Calu3 (cell line): ENCODE data around the gene MRPS10. TPM values are rescaled to one million over a fixed set of nuclear protein-coding genes. Genes with fewer than 3 reads are reported as not detected.
A peak's percentile ranks its signal among the peaks of the same experiment; 100 is the strongest.

Experiments
- BruUV-seq: library from RNA; stranded (reverse); fragments of 400-500 nt; replicated peaks from 2 replicates; lab custom pipeline; 2021; lab: Mats Ljungman, UMichigan
- CTCF ChIA-PET: fragments of 300-600 bp; sonication (Branson Sonifier 250); formaldehyde crosslinking; loops from one replicate; lab custom pipeline; 2022; ENCODE audit warnings: antibody characterized with exemption; lab: Charles Lee
- DNase-seq: peaks from one replicate; pipeline ENCODE4 v3.0.0; 2022
- H3K27ac Mint-ChIP-seq: one replicate; pipeline ENCODE4 v1.8.0; 2022; ENCODE audit warnings: mixed read lengths; ENCODE audit not compliant: unreplicated experiment
- H3K27me3 Mint-ChIP-seq: one replicate; pipeline ENCODE4 v1.8.0; 2022; ENCODE audit warnings: mixed read lengths; ENCODE audit not compliant: unreplicated experiment
- H3K36me3 Mint-ChIP-seq: one replicate; pipeline ENCODE4 v1.8.0; 2022; ENCODE audit warnings: mild to moderate bottlenecking, moderate library complexity, mixed read lengths; ENCODE audit not compliant: insufficient read depth, unreplicated experiment
- H3K4me1 Mint-ChIP-seq: one replicate; pipeline ENCODE4 v1.8.0; 2022; ENCODE audit warnings: mild to moderate bottlenecking, low read depth, mixed read lengths; ENCODE audit not compliant: unreplicated experiment
- H3K4me3 Mint-ChIP-seq: one replicate; pipeline ENCODE4 v1.8.0; 2022; ENCODE audit warnings: mild to moderate bottlenecking, low read depth, moderate library complexity, mixed read lengths; ENCODE audit not compliant: unreplicated experiment
- H3K9me3 Mint-ChIP-seq: one replicate; pipeline ENCODE4 v1.8.0; 2022; ENCODE audit warnings: low read depth, mixed read lengths; ENCODE audit not compliant: unreplicated experiment
- CTCF ChIP-seq: fragments of 200-600 bp; IDR thresholded peaks from one replicate; pipeline ENCODE4 v1.8.0; 2022; ENCODE audit warnings: antibody characterized with exemption; ENCODE audit not compliant: unreplicated experiment
- intact Hi-C: fragments of 100-400 bp; cut with micrococcal nuclease; formaldehyde crosslinking; loops from one replicate; pipeline ENCODE4 v1.10.0; 2022; ENCODE audit not compliant: unreplicated experiment
- total RNA-seq: library from RNA; stranded (reverse); gene quantifications from 2 replicates; pipeline ENCODE4 v1.2.3, GENCODE V29; 2022

Gene MRPS10
- total RNA-seq, 1 experiment from 2014 or later: 50.0 TPM

- Mint-ChIP-seq H3K9me3 (no peaks in the 10 kb centered on the region), H3K27ac (no peak overlapping the region), H3K36me3 (peaks cover 7% of the 10 kb centered on the region), H3K4me1 (peaks cover 20% of the 10 kb centered on the region), H3K4me3 (no peak overlapping the region), H3K27me3 (no peaks in the 10 kb centered on the region)
- CTCF ChIA-PET: interaction anchor here (0.6 kb wide), 1 partner anchor 491 kb away, joined by 5 read pairs; the partner anchor contains the start of gene TBCC
- intact Hi-C loops: loop anchor here (10.0 kb wide), 1 partner anchor 200 kb away; the partner anchor contains the start of gene TRERF1
- DNase-seq: no peak
- no TSS peak for BruUV-seq
- TF ChIP-seq CTCF: no peak
Measured at GRCh38 chr6:42255050-42255449, 37.4 kb upstream of the MRPS10 start.

DNA sequence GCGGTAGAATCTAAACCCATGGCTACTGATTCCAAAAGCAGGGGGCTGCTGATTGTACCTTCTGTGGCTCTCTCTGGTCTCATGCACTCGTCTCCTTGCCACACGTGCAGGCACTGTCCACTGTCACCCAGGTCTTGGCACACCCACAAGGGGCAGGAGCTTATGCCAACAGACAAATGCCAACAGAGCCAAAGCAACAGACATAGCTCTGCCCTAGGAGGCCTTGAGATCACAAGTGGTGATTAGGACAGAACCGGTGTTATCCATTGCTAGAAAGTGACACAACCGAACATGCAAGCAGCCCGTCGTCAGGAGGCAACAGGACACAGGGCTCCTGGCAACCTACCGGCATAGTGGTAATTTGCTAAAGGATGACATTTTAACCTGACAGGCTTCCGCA is 36.8 kb upstream of the MRPS10 start:
- TF ChIP-seq CTCF: no peak
- Mint-ChIP-seq H3K4me3 (no peak overlapping the region), H3K27ac (no peak overlapping the region), H3K36me3 (peaks cover 7% of the 10 kb centered on the region), H3K27me3 (no peaks in the 10 kb centered on the region), H3K9me3 (no peaks in the 10 kb centered on the region), H3K4me1 (peaks cover 20% of the 10 kb centered on the region)
- no TSS peak for BruUV-seq
- CTCF ChIA-PET: interaction anchor here (0.6 kb wide), 1 partner anchor 491 kb away, joined by 5 read pairs; the partner anchor contains the start of gene TBCC
- intact Hi-C loops: loop anchor here (10.0 kb wide), 1 partner anchor 200 kb away; the partner anchor contains the start of gene TRERF1
- DNase-seq: no peak

DNA sequence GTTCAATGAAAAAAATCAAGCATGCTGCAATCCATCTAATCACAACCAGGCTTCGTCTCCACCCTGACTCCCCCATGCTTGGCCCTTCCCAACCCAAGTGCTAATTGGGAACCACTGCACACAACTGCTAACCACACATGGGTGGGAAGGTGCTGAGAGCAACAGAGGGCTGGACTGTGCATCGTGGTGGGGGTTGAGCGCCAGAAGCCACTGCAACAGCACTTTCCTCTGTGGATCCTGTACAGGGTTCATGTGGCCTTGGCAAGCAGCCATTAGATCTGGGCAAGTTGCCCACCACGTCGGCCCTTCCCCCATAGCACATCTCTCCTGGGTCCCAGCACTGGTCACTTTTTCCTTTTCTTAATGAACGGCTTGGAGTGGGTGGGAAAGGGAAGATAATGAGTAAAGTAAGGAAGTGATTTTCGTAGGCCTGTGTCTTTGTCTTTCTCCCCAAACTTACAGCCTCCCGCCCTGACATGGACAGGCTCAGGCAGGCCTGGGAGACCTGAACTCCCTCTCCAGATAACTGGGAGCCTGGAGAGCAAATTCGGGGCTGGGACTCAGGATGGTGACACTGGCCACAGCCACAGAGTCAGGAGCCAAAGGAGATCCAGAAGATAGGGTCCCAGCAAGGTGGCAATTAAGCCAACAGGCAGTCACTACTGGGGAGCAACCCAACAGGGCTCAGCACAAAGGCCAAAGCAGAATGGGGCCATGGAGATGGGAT is 34.4 kb upstream of the MRPS10 start:
- Mint-ChIP-seq H3K36me3 (peaks cover 7% of the 10 kb centered on the region), H3K27me3 (no peaks in the 10 kb centered on the region), H3K4me3 (no peak overlapping the region), H3K4me1 (peaks cover 20% of the 10 kb centered on the region), H3K27ac (no peak overlapping the region), H3K9me3 (no peaks in the 10 kb centered on the region)
- intact Hi-C loops: loop anchor here (10.0 kb wide), 1 partner anchor 203 kb away; the partner anchor contains the start of gene TRERF1
- CTCF ChIA-PET: interaction anchor here (0.6 to 1.3 kb wide), 5 partner anchors 9 to 295 kb away, joined by 3 to 5 read pairs (median 3); no protein-coding TSS in a partner anchor
- TF ChIP-seq CTCF: no peak
- BruUV-seq: no TSS peak
- peak; percentile 73 for DNase-seq

GRCh38 chr6:42251500-42251899 is 33.8 kb upstream of the MRPS10 start:
- Mint-ChIP-seq H3K36me3 (peaks cover 7% of the 10 kb centered on the region), H3K27me3 (no peaks in the 10 kb centered on the region), H3K4me1 (peaks cover 20% of the 10 kb centered on the region), H3K4me3 (no peak overlapping the region), H3K27ac (no peak overlapping the region), H3K9me3 (no peaks in the 10 kb centered on the region)
- no peak for DNase-seq
- intact Hi-C loops: loop anchor here (10.0 kb wide), 1 partner anchor 203 kb away; the partner anchor contains the start of gene TRERF1
- CTCF ChIA-PET: interaction anchor here (0.7 to 1.1 kb wide), 3 partner anchors 9 to 296 kb away, joined by 3 to 4 read pairs (median 3); no protein-coding TSS in a partner anchor
- TF ChIP-seq CTCF: no peak
- BruUV-seq: no TSS peak
